ENCODE results near the gene FGF13.

The FGF13 gene

DNA sequence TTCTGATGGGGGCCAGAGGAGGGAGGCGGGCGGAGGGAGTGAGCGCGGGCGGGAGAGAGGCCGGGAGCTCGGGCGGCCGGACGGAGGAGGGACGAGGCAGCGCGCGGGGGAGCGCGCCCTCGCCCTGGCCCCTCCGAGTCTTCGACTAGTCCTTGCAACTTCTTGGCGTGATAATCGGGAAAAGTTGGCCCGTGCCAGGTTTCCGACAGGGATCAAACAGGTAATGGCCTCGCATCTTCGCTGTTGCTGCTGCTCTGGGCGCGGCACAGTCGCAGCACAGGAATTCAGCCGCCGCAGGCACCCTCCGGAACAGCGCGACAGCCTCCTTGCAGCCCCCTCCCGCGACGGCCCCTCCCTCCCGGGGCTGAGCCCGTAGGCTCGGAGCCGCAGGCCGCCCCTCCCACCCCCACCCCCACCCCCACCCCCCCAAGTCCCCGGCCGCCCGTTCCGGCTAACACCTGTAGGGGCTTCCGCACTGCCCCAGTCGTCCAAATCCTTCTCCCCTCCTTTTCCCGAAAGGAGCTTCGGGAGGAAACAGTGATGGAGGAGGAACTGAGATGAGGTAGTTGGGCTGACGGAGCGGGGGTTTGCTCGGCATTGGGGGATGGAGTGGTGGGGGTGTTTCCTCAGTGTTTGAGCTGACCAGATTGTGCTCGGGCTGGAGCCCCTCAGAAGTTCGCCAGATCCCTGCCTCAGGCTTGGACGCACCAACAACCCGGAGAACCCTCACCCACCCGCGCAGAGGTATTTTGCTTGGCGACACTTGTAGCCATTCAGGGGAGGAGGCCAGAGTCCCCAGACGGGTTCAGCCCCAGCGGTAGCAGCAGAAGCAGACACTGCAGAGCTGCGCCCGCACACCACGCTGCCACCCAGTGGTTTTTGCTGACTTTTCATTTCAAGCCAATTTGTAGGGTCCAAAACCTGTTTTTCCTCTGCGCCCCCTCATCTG lies at the start of gene FGF13:
FGF13 (minus strand) TSS at position 319 of the 949 bp plus-strand sequence. CDS start 714 bp downstream, outside the sequence.
- no peaks in the 10 kb centered on the region for H3K36me3 ChIP-seq
- no peak for DNase-seq
- TF ChIP-seq, protein P1, sequence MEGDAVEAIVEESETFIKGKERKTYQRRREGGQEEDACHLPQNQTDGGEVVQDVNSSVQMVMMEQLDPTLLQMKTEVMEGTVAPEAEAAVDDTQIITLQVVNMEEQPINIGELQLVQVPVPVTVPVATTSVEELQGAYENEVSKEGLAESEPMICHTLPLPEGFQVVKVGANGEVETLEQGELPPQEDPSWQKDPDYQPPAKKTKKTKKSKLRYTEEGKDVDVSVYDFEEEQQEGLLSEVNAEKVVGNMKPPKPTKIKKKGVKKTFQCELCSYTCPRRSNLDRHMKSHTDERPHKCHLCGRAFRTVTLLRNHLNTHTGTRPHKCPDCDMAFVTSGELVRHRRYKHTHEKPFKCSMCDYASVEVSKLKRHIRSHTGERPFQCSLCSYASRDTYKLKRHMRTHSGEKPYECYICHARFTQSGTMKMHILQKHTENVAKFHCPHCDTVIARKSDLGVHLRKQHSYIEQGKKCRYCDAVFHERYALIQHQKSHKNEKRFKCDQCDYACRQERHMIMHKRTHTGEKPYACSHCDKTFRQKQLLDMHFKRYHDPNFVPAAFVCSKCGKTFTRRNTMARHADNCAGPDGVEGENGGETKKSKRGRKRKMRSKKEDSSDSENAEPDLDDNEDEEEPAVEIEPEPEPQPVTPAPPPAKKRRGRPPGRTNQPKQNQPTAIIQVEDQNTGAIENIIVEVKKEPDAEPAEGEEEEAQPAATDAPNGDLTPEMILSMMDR (IDR thresholded peaks at IDR 0.05; ENCODE audit: low read depth, low read length): peak; percentile 26; the same call in 1 of the 2 replicates
- H3K27me3 ChIP-seq (ENCODE audit: insufficient read depth, low read depth, severe bottlenecking): peaks cover 70% of the 10 kb centered on the region
- H3K9me3 ChIP-seq (ENCODE audit: severe bottlenecking): no peaks in the 10 kb centered on the region
- H3K4me3 ChIP-seq (ENCODE audit: low read depth, low read length): no peak within 1 kb of the TSS
- H3K27ac ChIP-seq: no peak within 1 kb of the TSS

GRCh38 chrX:138759217-138759943 lies 47.9 kb upstream of the FGF13 start:
- H3K9me3 ChIP-seq (ENCODE audit: severe bottlenecking): no peaks in the 10 kb centered on the region
- no peak overlapping the region for H3K27ac ChIP-seq
- no peaks in the 10 kb centered on the region for H3K36me3 ChIP-seq
- peaks cover 41% of the 10 kb centered on the region for H3K27me3 ChIP-seq (ENCODE audit: insufficient read depth, low read depth, severe bottlenecking)
- H3K4me3 ChIP-seq (ENCODE audit: low read depth, low read length): no peak overlapping the region
- TF ChIP-seq, protein P1 (IDR thresholded peaks at IDR 0.05; ENCODE audit: low read depth, low read length): no peak
- no peak for DNase-seq

- no peak for DNase-seq
- TF ChIP-seq, protein P1 (IDR thresholded peaks at IDR 0.05; ENCODE audit: low read depth, low read length): no peak
- H3K27ac ChIP-seq: no peak overlapping the region
- peaks cover 45% of the 10 kb centered on the region for H3K27me3 ChIP-seq (ENCODE audit: insufficient read depth, low read depth, severe bottlenecking)
- H3K9me3 ChIP-seq (ENCODE audit: severe bottlenecking): no peaks in the 10 kb centered on the region
- no peaks in the 10 kb centered on the region for H3K36me3 ChIP-seq
- H3K4me3 ChIP-seq (ENCODE audit: low read depth, low read length): no peak overlapping the region
Measured at GRCh38 chrX:138756234-138756633, 44.7 kb upstream of the FGF13 start.

- TF ChIP-seq, protein P1 (IDR thresholded peaks at IDR 0.05; ENCODE audit: low read depth, low read length): no peak
- H3K9me3 ChIP-seq (ENCODE audit: severe bottlenecking): no peaks in the 10 kb centered on the region
- H3K27me3 ChIP-seq (ENCODE audit: insufficient read depth, low read depth, severe bottlenecking): peaks cover 39% of the 10 kb centered on the region
- no peak overlapping the region for H3K27ac ChIP-seq
- H3K4me3 ChIP-seq (ENCODE audit: low read depth, low read length): no peak overlapping the region
- no peak for DNase-seq
- H3K36me3 ChIP-seq: no peaks in the 10 kb centered on the region
Measured at GRCh38 chrX:138754861-138755260, 43.3 kb upstream of the FGF13 start.

GRCh38 chrX:138748480-138748879 lies 37.0 kb upstream of the FGF13 start:
- Histone ChIP-seq H3K9me3 (ENCODE audit: severe bottlenecking) (no peaks in the 10 kb centered on the region), H3K36me3 (no peaks in the 10 kb centered on the region), H3K4me3 (ENCODE audit: low read depth, low read length) (no peak overlapping the region), H3K27me3 (ENCODE audit: insufficient read depth, low read depth, severe bottlenecking) (peaks cover 21% of the 10 kb centered on the region), H3K27ac (no peak overlapping the region)
- TF ChIP-seq, protein P1 (IDR thresholded peaks at IDR 0.05; ENCODE audit: low read depth, low read length): peak; percentile 32; the same call in 1 of the 2 replicates
- no peak for DNase-seq

Measured in WERI-Rb-1 (cell line).